Tibial artery (tissue), 4 donors: ENCODE measurements around the gene ARMH3.
A peak's percentile ranks its signal among the peaks of the same experiment; 100 is the strongest.

Experiments used
- DNase-seq, 2 donors: peaks; one replicate each; pipeline ENCODE4 v3.0.0-alpha.2; 2019
- H3K27ac ChIP-seq, 2 donors: fragments of 200-600 bp; sonication (generic) in 1 of 2; 1 replicate in 1 of 2; 2 replicates in 1 of 2; pipeline ENCODE4 v1.5.1; 2018 to 2019; ENCODE audit warnings: mild to moderate bottlenecking in 1 of 2
- H3K27me3 ChIP-seq, 2 donors: fragments of 200-600 bp; sonication (generic) in 1 of 2; one replicate each; pipeline versions ENCODE4 v1.5.1 to v1.6.0; 2016 to 2019
- H3K36me3 ChIP-seq, 3 donors: fragments of 200-600 bp; sonication (generic) in 2 of 3; one replicate each; pipeline ENCODE4 v1.5.1; 2016 to 2019; ENCODE audit warnings: mild to moderate bottlenecking in 2 of 3
- H3K4me1 ChIP-seq, 4 donors: fragments of 200-600 bp; sonication (generic) in 2 of 4; 1 replicate in 3 of 4; 2 replicates in 1 of 4; pipeline ENCODE4 v1.5.1; 2016 to 2019
- H3K4me3 ChIP-seq, 2 donors: fragments of 200-600 bp; sonication (generic) in 1 of 2; 1 replicate in 1 of 2; 2 replicates in 1 of 2; pipeline ENCODE4 v1.5.1; 2018 to 2019; ENCODE audit warnings: mild to moderate bottlenecking in 2 of 2
- H3K9me3 ChIP-seq, 3 donors: fragments of 200-600 bp; sonication (generic) in 1 of 3; one replicate each; pipeline ENCODE4 v1.5.1; 2016 to 2019
- CTCF ChIP-seq, 2 experiments: fragments of 200-600 bp in 1 of 2; fragments of 450-650 bp in 1 of 2; IDR thresholded peaks; one replicate each; pipeline ENCODE4 v1.5.1; 2017 to 2019; ENCODE audit warnings: antibody characterized with exemption in 2 of 2, mild to moderate bottlenecking in 1 of 2, moderate library complexity in 1 of 2
- intact Hi-C: fragments of 100-400 bp; cut with DNase I; formaldehyde crosslinking; loops from one replicate; pipeline ENCODE4 v1.15.0; 2023; ENCODE audit warnings: low total_unique reads

ARMH3 gene

GRCh38 chr10:101850749-101851148 lies 205.2 kb downstream of the ARMH3 start:
- no peak for TF ChIP-seq CTCF (IDR thresholded peaks at IDR 0.05)
- no peak overlapping the region for H3K4me3 ChIP-seq
- DNase-seq, result no peak
- H3K4me1 ChIP-seq, result peaks cover 0 to 11% (median 7%) of the 10 kb centered on the region in 4 donors
- no peak overlapping the region for H3K27ac ChIP-seq
- H3K9me3 ChIP-seq, result no peaks in the 10 kb centered on the region
- peaks cover 0 to 11% of the 10 kb centered on the region in 2 donors for H3K27me3 ChIP-seq
- intact Hi-C loops, result no loop called here
- peaks cover 25 to 46% (median 27%) of the 10 kb centered on the region in 3 donors for H3K36me3 ChIP-seq

DNA sequence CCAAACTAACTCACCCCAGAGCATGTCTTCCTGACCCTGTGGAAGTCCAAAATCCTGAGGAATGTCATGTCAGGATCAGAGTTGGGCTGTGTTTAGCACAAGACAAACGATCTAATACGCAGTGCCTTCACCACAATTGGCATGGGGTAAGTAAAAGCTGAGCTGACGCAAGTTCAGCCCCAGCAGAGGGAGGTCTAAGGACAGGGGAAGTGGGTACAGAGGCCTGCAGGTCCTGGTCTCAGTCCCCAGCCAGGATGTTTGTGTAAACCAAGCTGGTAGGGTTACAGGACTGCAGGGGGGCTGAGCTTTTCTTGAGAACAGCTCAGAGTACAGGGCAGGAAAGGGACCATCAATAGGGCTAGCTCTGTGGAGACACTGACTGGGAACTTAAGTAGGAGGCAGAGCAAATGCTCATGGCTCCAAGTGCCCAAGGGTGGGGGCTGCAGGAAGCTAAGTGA lies 207.1 kb downstream of the ARMH3 start:
- no peak overlapping the region for H3K27ac ChIP-seq
- DNase-seq, result no peak
- intact Hi-C loops, result no loop called here
- peaks cover 0 to 13% (median 7%) of the 10 kb centered on the region in 4 donors for H3K4me1 ChIP-seq
- H3K36me3 ChIP-seq, result peaks cover 29 to 54% (median 33%) of the 10 kb centered on the region in 3 donors
- peaks cover 0 to 21% of the 10 kb centered on the region in 2 donors for H3K27me3 ChIP-seq
- TF ChIP-seq CTCF (IDR thresholded peaks at IDR 0.05), result no peak
- H3K9me3 ChIP-seq, result no peaks in the 10 kb centered on the region
- no peak overlapping the region for H3K4me3 ChIP-seq

GRCh38 chr10:101848408-101848807 lies 207.6 kb downstream of the ARMH3 start:
- peaks cover 0 to 23% of the 10 kb centered on the region in 2 donors for H3K27me3 ChIP-seq
- intact Hi-C loops, result no loop called here
- peaks cover 0 to 18% (median 7%) of the 10 kb centered on the region in 4 donors for H3K4me1 ChIP-seq
- H3K4me3 ChIP-seq, result no peak overlapping the region
- H3K36me3 ChIP-seq, result peaks cover 29 to 54% (median 33%) of the 10 kb centered on the region in 3 donors
- TF ChIP-seq CTCF (IDR thresholded peaks at IDR 0.05), result no peak
- DNase-seq, result no peak
- H3K9me3 ChIP-seq, result no peaks in the 10 kb centered on the region
- H3K27ac ChIP-seq, result no peak overlapping the region

- H3K4me3 ChIP-seq, result no peak overlapping the region
- no peak for TF ChIP-seq CTCF (IDR thresholded peaks at IDR 0.05)
- no peaks in the 10 kb centered on the region for H3K9me3 ChIP-seq
- intact Hi-C loops, result no loop called here
- no peak overlapping the region for H3K27ac ChIP-seq
- H3K36me3 ChIP-seq, result peaks cover 29 to 51% (median 33%) of the 10 kb centered on the region in 3 donors
- DNase-seq, result no peak
- H3K27me3 ChIP-seq, result peaks cover 0 to 27% of the 10 kb centered on the region in 2 donors
- H3K4me1 ChIP-seq, result peaks cover 0 to 16% (median 9%) of the 10 kb centered on the region in 4 donors
Observed at GRCh38 chr10:101845893-101846292, 210.1 kb downstream of the ARMH3 start.

DNA sequence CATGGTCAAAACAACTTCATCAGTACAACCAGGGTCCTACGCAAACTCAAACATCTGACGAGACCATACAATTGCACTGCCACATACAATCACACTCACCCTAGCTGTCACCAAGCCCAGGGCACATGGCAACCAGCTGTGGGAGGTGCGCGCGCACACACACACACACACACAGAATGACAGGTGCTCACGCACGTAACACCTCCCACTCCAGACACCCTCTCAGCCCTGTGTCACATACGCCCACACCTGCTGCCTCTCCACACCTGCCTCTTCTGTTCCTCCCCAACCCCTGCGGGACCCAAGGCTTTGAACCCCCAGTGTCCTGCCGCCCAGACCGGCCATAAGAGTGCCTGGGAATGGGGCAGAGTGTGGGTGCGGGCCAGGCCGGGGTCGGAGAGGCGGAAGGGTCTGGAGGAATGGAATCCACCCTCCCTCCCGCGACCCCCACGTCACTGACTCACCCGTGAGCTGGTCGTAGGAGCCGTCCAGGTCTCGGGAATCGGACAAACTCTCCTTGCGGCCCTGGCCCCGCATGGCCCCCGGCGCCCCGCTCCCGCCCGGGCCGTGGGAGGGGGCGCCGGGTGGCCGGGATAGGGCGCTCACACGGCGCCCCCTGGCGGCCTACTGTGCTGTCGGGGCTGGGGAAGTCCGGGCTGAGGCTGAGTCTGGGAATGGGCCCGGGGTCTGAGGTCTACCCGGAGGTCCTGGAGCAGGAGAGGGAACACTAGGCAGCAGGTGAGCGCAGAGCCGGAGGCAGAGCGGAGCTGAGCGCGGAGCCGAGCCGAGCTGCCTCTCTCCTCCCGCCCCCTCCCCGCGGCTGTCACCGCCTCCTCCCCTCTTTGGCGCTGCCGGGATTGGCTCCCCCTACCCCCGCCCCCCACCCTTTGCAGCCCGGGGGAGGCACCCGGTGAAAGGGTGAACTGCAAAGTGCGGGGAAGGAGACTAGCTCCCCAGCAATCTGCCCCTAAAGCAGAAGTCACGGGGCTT lies 212.6 kb downstream of the ARMH3 start, which contains the start of gene KCNIP2:
TSS of gene KCNIP2 (minus strand) at position 769 of the 990 bp plus-strand sequence. CDS start at position 537, 232 bp downstream.
- intact Hi-C loops, result no loop called here

More for the DNA sequence above, 212.6 kb downstream of the ARMH3 start, which contains the start of gene KCNIP2:
- peaks cover 0 to 27% of the 10 kb centered on the region in 2 donors for H3K27me3 ChIP-seq
- no peaks in the 10 kb centered on the region for H3K9me3 ChIP-seq
- peak within 1 kb of the TSS in 1 of 2 donors; percentile 10 for H3K4me3 ChIP-seq
- TF ChIP-seq CTCF (IDR thresholded peaks at IDR 0.05), result peak in 1 of 2 experiments; percentile 22
- DNase-seq, result no peak
- peaks cover 0 to 32% (median 23%) of the 10 kb centered on the region in 4 donors for H3K4me1 ChIP-seq
- no peak within 1 kb of the TSS for H3K27ac ChIP-seq
- peaks cover 29 to 33% (median 32%) of the 10 kb centered on the region in 3 donors for H3K36me3 ChIP-seq
